ENCODE measurements around the gene ATP2B1.

GRCh38 chr12:89698607-89699006, 10.0 kb downstream of the ATP2B1 start:
- TF ChIP-seq GATA2 (IDR thresholded peaks at IDR 0.05; ENCODE audit: low read depth, low read length) (no peak), GATA3 (IDR thresholded peaks at IDR 0.05; ENCODE audit: low read depth, low read length) (no peak)

Measured in SH-SY5Y (cell line).